ENCODE results near the gene DCST2.

The DCST2 gene

GRCh38 chr1:155050560-155051341, 17.2 kb upstream of the DCST2 start, which contains the start of gene ADAM15:
ADAM15 (plus strand) TSS chr1:155051316; CDS start chr1:155051387, 71 bp downstream.
- peak; percentile 56 to 75 (median 72) for DNase-seq (ENCODE audit: low read depth in 2 of 3, low spot score in 1 of 3)

GRCh38 chr1:155049651-155050559, 16.3 kb upstream of the DCST2 start:
- DNase-seq (ENCODE audit: low read depth in 2 of 3, low spot score in 1 of 3) = no peak

GRCh38 chr1:155048449-155049334, 15.1 kb upstream of the DCST2 start:
- no peak for DNase-seq (ENCODE audit: low read depth in 2 of 3, low spot score in 1 of 3)

- peak in 1 of 3 donors; percentile 49 for DNase-seq (ENCODE audit: low read depth in 2 of 3, low spot score in 1 of 3)
These were observed 11.5 kb upstream of the DCST2 start for GRCh38 chr1:155044812-155045657.

- DNase-seq (ENCODE audit: low read depth in 2 of 3, low spot score in 1 of 3) = no peak
These were observed 10.8 kb upstream of the DCST2 start for GRCh38 chr1:155044365-155044764.

- no peak for DNase-seq (ENCODE audit: low read depth in 2 of 3, low spot score in 1 of 3)
These were observed 10.2 kb upstream of the DCST2 start for GRCh38 chr1:155043793-155044192.

- no peak for DNase-seq (ENCODE audit: low read depth in 2 of 3, low spot score in 1 of 3)
These were observed 9.7 kb upstream of the DCST2 start for GRCh38 chr1:155043301-155043702.

- DNase-seq (ENCODE audit: low read depth in 2 of 3, low spot score in 1 of 3) = no peak
These were observed 9.2 kb upstream of the DCST2 start for GRCh38 chr1:155042789-155043188.

GRCh38 chr1:155040358-155041093, 6.9 kb upstream of the DCST2 start:
- no peak for DNase-seq (ENCODE audit: low read depth in 2 of 3, low spot score in 1 of 3)

GRCh38 chr1:155039308-155039669, 5.7 kb upstream of the DCST2 start:
- DNase-seq (ENCODE audit: low read depth in 2 of 3, low spot score in 1 of 3) = no peak

- no peak for DNase-seq (ENCODE audit: low read depth in 2 of 3, low spot score in 1 of 3)
These were observed 5.2 kb upstream of the DCST2 start for GRCh38 chr1:155038602-155039307.

GRCh38 chr1:155037851-155038441, 4.4 kb upstream of the DCST2 start:
- DNase-seq (ENCODE audit: low read depth in 2 of 3, low spot score in 1 of 3) = no peak

GRCh38 chr1:155037043-155037442, 3.5 kb upstream of the DCST2 start:
- DNase-seq (ENCODE audit: low read depth in 2 of 3, low spot score in 1 of 3) = no peak

- DNase-seq (ENCODE audit: low read depth in 2 of 3, low spot score in 1 of 3) = no peak
These were observed 2.4 kb upstream of the DCST2 start for GRCh38 chr1:155035936-155036335.

GRCh38 chr1:155034318-155035208, 982 bp upstream of the DCST2 start:
- no peak for DNase-seq (ENCODE audit: low read depth in 2 of 3, low spot score in 1 of 3)

- DNase-seq (ENCODE audit: low read depth in 2 of 3, low spot score in 1 of 3) = no peak
These were observed 695 bp downstream of the DCST2 start for GRCh38 chr1:155032886-155033285.

GRCh38 chr1:155030899-155031298, 2.7 kb downstream of the DCST2 start:
- no peak for DNase-seq (ENCODE audit: low read depth in 2 of 3, low spot score in 1 of 3)
